Fibroblast of skin of right biceps (primary cell): Measurements from ENCODE around the gene LDLRAD2.
"Not testable (repeated sequence)": the region's sequence is repeated elsewhere in the genome, so short reads cannot be mapped to it uniquely, and the experiment has no call there.

ENCODE experiments used
- DNase-seq: peaks from one replicate; pipeline ENCODE4 v3.0.0-alpha.2; 2013

The LDLRAD2 gene

DNA sequence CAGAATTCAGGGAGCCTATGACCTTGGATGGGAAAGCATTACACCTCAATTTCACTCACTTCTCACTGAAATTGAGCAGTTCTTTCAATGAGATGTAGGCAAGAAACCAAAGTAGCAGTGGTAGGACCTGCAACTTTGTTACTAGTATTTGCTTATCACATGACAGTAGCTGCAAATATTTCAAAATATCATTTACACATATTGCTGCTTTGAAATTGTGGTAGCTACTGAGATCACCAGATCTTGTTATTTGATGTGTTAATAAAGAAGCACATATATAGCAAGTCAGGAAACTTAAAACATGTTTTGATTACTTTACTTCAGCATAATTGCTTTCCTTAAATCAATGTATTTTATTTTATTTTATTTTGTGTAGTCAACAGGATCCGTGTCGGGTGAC, 12.9 kb downstream of the LDLRAD2 start:
- DNase-seq = no peak

GRCh38 chr1:21825393-21825792, 13.3 kb downstream of the LDLRAD2 start:
- DNase-seq = no peak

- not testable (repeated sequence) for DNase-seq
Measured at GRCh38 chr1:21826694-21827093, 14.6 kb downstream of the LDLRAD2 start.

GRCh38 chr1:21827141-21827679, 15.1 kb downstream of the LDLRAD2 start:
- no peak for DNase-seq

GRCh38 chr1:21828075-21828474, 16.0 kb downstream of the LDLRAD2 start:
- DNase-seq = no peak

DNA sequence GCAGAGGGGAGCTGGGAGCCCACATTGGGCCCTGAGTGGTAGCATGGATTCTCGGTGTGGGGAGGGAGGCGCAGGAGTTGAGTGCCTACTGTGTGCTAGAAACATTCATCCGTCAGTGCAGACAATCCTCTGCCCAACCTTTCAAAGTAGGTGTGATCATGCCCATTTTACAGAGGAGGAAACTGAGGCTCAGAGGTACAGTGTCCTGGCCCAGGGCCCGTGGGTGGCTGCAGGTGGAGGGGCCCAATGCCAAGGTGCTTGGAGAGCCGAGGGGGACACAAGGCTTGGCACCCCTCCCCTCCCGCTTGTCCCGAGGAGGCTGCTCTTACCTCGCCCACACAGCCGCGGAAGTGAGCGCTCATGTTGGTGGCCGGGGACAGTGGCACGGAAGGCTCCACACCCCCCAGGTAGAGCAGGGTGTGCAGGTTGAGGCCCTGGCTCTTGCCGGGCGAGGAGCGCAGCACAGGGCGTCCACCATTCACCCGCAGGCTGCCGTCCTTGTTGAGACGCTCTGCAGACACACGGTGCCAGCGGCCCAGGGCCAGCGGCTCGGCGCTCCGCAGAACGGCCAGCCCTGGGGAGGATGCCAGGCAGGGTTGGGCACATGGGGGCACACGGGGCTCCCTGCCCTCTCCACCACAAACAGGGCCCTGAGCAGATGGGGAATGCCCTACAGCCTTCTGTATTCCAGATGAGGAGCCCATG, 16.6 kb downstream of the LDLRAD2 start:
- DNase-seq = no peak

- DNase-seq = no peak
Measured at GRCh38 chr1:21829294-21829693, 17.2 kb downstream of the LDLRAD2 start.

- DNase-seq = no peak
Measured at GRCh38 chr1:21830792-21831453, 18.9 kb downstream of the LDLRAD2 start.

GRCh38 chr1:21831454-21831970, 19.4 kb downstream of the LDLRAD2 start:
- DNase-seq = no peak

- DNase-seq = no peak
Measured at GRCh38 chr1:21833392-21833976, 21.4 kb downstream of the LDLRAD2 start.

DNA sequence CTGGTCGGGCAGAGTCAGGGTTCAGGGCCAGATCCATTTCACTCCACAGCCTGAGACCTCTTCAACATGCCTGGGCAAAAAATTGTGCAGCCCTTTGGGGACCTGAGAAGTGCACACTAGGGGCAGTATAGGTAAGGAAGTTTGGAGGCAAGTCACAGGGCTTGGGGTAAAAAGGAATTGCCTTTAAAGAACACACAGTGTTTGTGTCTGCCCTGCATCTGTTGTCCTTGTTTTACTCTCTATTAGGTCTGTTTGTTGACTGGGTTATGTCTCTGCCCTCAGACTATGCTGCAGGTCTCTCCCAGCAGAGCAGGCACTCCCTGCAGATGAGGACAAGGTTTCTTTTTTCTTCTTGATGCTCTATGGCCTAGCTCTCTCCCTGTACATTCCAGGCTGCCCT, 22.0 kb downstream of the LDLRAD2 start:
- no peak for DNase-seq

GRCh38 chr1:21834666-21835065, 22.6 kb downstream of the LDLRAD2 start:
- DNase-seq = no peak

- no peak for DNase-seq
Measured at GRCh38 chr1:21836010-21836409, 23.9 kb downstream of the LDLRAD2 start.

DNA sequence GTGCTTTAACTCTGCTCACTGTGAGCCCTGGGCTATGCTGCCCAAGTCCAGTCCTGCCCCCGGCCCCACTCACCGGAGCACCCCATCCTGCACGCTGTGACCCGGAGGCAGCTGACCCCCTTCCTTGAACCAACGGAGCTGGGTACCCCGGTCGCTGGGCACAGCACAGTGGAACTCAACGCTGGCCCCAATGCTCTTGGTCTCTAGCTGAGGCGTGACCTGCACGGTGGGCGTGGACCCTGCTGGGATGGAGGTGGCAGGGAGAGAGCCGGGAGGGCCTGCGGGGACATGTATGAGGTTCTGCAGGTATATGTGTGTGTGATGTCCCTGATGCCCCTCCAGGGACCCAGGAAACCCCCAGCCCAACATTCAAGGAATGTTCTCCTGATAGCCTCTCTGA, 24.7 kb downstream of the LDLRAD2 start:
- DNase-seq = no peak

DNA sequence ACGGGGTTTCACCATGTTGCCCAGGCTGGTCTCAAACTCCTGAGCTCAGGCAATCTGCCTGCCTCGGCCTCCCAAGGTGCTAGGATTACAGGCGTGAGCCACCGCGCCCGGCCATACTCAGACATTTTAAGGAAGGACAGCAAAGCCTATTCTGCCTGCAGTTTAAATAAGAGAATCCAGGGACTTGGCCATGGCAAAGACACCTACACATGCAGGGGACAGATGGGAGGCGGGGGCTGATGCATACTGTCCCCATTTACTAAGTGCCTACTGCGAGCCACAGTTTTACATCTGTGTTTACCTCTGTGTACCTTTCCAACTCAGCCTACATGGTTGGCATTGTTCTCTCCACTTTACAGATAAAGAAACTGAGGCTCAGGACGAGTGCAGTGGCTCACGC, 25.4 kb downstream of the LDLRAD2 start:
- DNase-seq = no peak

GRCh38 chr1:21838359-21839157, 26.5 kb downstream of the LDLRAD2 start:
- DNase-seq = no peak

DNA sequence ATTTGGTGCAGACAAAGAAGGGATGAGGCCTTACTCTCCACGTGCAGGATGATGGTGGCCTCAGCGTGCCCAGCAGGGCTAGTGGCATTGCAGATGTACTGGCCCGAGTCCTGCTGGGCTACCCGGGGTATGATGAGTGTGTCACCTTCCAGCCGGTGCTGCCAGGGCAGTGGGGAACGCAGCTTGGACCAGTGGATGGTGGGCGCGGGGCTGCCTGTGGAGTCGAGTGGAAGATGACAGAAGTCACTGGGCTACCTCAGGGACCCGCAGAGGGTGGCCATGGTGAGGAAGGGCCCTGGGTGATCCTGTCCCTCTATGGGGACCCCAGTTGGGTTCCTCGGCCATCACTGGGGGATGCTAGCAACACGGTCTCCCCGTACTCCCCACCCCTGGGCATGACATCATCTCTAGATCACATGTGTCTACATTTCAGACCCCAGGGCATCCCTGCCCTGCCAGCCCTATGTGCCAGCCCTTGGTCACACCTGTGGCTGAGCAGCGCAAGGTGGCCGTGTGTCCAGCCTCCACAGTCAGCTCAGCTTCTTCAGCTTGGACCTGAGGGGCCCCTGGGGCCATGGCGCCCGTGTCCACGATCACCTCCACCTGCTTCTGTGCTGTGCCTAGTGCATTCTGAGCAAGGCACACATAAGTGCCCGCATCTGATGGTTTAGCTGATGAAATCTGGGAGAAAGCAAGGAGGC, 27.4 kb downstream of the LDLRAD2 start:
- no peak for DNase-seq

GRCh38 chr1:21840981-21841380, 28.9 kb downstream of the LDLRAD2 start:
- DNase-seq = no peak

- no peak for DNase-seq
Measured at GRCh38 chr1:21841852-21842466, 29.9 kb downstream of the LDLRAD2 start.

- DNase-seq = no peak
Measured at GRCh38 chr1:21842606-21843162, 30.6 kb downstream of the LDLRAD2 start.

- no peak for DNase-seq
Measured at GRCh38 chr1:21843208-21843607, 31.1 kb downstream of the LDLRAD2 start.

- DNase-seq = no peak
Measured at GRCh38 chr1:21843996-21844395, 31.9 kb downstream of the LDLRAD2 start.
